A673 (cell line): ENCODE measurements around the gene FOXP4.

Experiments used
- CTCF ChIP-seq: fragments of 300-800, 200-600 bp; sonication (generic); conservative IDR thresholded peaks from 2 replicates; pipeline ENCODE4 v1.5.1; 2017; ENCODE audit warnings: low read depth, mild to moderate bottlenecking, antibody characterized with exemption, low read length, moderate library complexity, mixed read lengths
- EZH2 ChIP-seq: fragments of 200-600 bp; sonication (generic); IDR thresholded peaks from 2 replicates; pipeline ENCODE4 v1.6.1; 2017; ENCODE audit warnings: borderline replicate concordance, low read depth, mild to moderate bottlenecking, mixed read lengths, antibody characterized with exemption, low read length; ENCODE audit not compliant: poor library complexity, severe bottlenecking

- TF ChIP-seq CTCF, result no peak
- no peak for TF ChIP-seq EZH2
Measured at GRCh38 chr6:41647061-41647511, 100.9 kb downstream of the FOXP4 start.
